ENCODE data around the gene COQ7.

- no peak for TF ChIP-seq EZH2phosphoT487 (IDR thresholded peaks at IDR 0.05; ENCODE audit: low read depth, severe bottlenecking, unreplicated experiment)
- TF ChIP-seq CTCF (IDR thresholded peaks at IDR 0.05; ENCODE audit: poor library complexity): no peak
These were observed 27.0 kb upstream of the COQ7 start for GRCh38 chr16:19040400-19040799.

Measured in hepatocyte (in vitro differentiated cells).